Left lung (tissue), 10 donors: ENCODE results near the gene SUCLG1. TPM values are rescaled to one million over a fixed set of nuclear protein-coding genes. Genes with fewer than 3 reads are reported as not detected.
A peak's percentile ranks its signal among the peaks of the same experiment; 100 is the strongest.

Source experiments
- ATAC-seq: fragments of 200-7000 bp; cut with Tn5 transposase; one replicate; pipeline ENCODE4 v1.9.1; 2020; ENCODE audit warnings: moderate library complexity
- DNase-seq, 4 donors: peaks; one replicate each; pipeline ENCODE4 v3.0.0-alpha.2; 2013 to 2020
- H3K27ac ChIP-seq, 2 donors: fragments of 200-600 bp; sonication (generic) in 1 of 2; one replicate each; pipeline versions ENCODE4 v1.5.0 to v1.8.0; 2020 to 2021
- H3K27me3 ChIP-seq, 2 donors: fragments of 200-600 bp; sonication (generic) in 1 of 2; one replicate each; pipeline versions ENCODE4 v1.5.0 to v1.8.0; 2020 to 2021
- H3K36me3 ChIP-seq, 2 donors: fragments of 200-600 bp; sonication (generic) in 1 of 2; one replicate each; pipeline versions ENCODE4 v1.5.0 to v1.8.0; 2020 to 2021
- H3K4me1 ChIP-seq, 2 donors: fragments of 200-600 bp; one replicate each; pipeline ENCODE4 v1.8.0; 2021
- H3K4me3 ChIP-seq, 2 donors: fragments of 200-600 bp; sonication (generic) in 1 of 2; one replicate each; pipeline versions ENCODE4 v1.5.0 to v1.8.0; 2020 to 2021; ENCODE audit warnings: mild to moderate bottlenecking in 1 of 2
- H3K9me3 ChIP-seq, 2 donors: fragments of 200-600 bp; sonication (generic) in 1 of 2; one replicate each; pipeline versions ENCODE4 v1.5.0 to v1.8.0; 2020 to 2021
- CTCF ChIP-seq, 2 donors: fragments of 200-600 bp; sonication (generic) in 1 of 2; IDR thresholded peaks; one replicate each; pipeline versions ENCODE4 v1.5.0 to v1.8.0; 2021; ENCODE audit warnings: antibody characterized with exemption in 2 of 2
- intact Hi-C, 2 donors: fragments of 100-400 bp; cut with DNase I; formaldehyde crosslinking; loops; one replicate each; pipeline versions ENCODE4 v1.11.2 to v1.14.2; 2022
- polyA plus RNA-seq, 6 donors: library from polyadenylated mRNA; unstranded; fragments of 120-200 nt; gene quantifications; one replicate each; pipeline ENCODE4 v1.2.1, GENCODE V29; 2013; ENCODE audit not compliant: insufficient read length in 6 of 6
- total RNA-seq, 2 donors: library from RNA; stranded (reverse); fragmentation: NEBNext Ultra II Directional; extraction: Animal tissue kit (Norgen Biotek cat#: 25700); gene quantifications; one replicate each; pipeline ENCODE4 v1.2.1, GENCODE V29; 2021
- donor health status: DM: no; HTN: yes; CAD: no.
- donor health status: DM: no; HTN: no; CAD: no.

SUCLG1 gene
- total and polyA plus RNA-seq, 8 donors, result 62.2 to 126 (median 113) TPM

- DNase-seq (no peak), ATAC-seq (no peak)
- no peaks in the 10 kb centered on the region for H3K9me3 ChIP-seq
- no peak for TF ChIP-seq CTCF (IDR thresholded peaks at IDR 0.05)
- intact Hi-C loops, result no loop called here
- H3K36me3 ChIP-seq, result peaks cover 0 to 4% of the 10 kb centered on the region in 2 donors
- no peak overlapping the region for H3K27ac ChIP-seq
- H3K4me1 ChIP-seq, result peaks cover 13 to 33% of the 10 kb centered on the region in 2 donors
- no peak overlapping the region for H3K4me3 ChIP-seq
- H3K27me3 ChIP-seq, result no peaks in the 10 kb centered on the region
Observed at GRCh38 chr2:84452624-84453023, 6.5 kb downstream of the SUCLG1 start.

- Histone ChIP-seq H3K4me3 (no peak overlapping the region), H3K27ac (no peak overlapping the region), H3K4me1 (peaks cover 9 to 22% of the 10 kb centered on the region in 2 donors), H3K27me3 (no peaks in the 10 kb centered on the region), H3K36me3 (peaks cover 0 to 4% of the 10 kb centered on the region in 2 donors), H3K9me3 (no peaks in the 10 kb centered on the region)
- no peak for TF ChIP-seq CTCF (IDR thresholded peaks at IDR 0.05)
- intact Hi-C loops, result no loop called here
- no peak for ATAC-seq
- no peak for DNase-seq
Observed at GRCh38 chr2:84451579-84451978, 7.5 kb downstream of the SUCLG1 start.

GRCh38 chr2:84450288-84451227, 8.5 kb downstream of the SUCLG1 start:
- no peak for ATAC-seq
- H3K9me3 ChIP-seq, result no peaks in the 10 kb centered on the region
- H3K36me3 ChIP-seq, result peaks cover 0 to 12% of the 10 kb centered on the region in 2 donors
- H3K4me1 ChIP-seq, result peaks cover 9 to 14% of the 10 kb centered on the region in 2 donors
- no peak for DNase-seq
- intact Hi-C loops, result no loop called here
- no peak overlapping the region for H3K4me3 ChIP-seq
- no peaks in the 10 kb centered on the region for H3K27me3 ChIP-seq
- H3K27ac ChIP-seq, result peak overlapping the region in 1 of 2 donors; percentile 62
- no peak for TF ChIP-seq CTCF (IDR thresholded peaks at IDR 0.05)

GRCh38 chr2:84449711-84450110, 9.4 kb downstream of the SUCLG1 start:
- ATAC-seq (no peak), DNase-seq (no peak)
- Histone ChIP-seq H3K27ac (peak overlapping the region in 1 of 2 donors; percentile 62), H3K36me3 (peaks cover 0 to 21% of the 10 kb centered on the region in 2 donors), H3K27me3 (no peaks in the 10 kb centered on the region), H3K9me3 (no peaks in the 10 kb centered on the region), H3K4me1 (peaks cover 9 to 14% of the 10 kb centered on the region in 2 donors), H3K4me3 (no peak overlapping the region)
- TF ChIP-seq CTCF (IDR thresholded peaks at IDR 0.05), result no peak
- intact Hi-C loops, result no loop called here

GRCh38 chr2:84449055-84449454, 10.0 kb downstream of the SUCLG1 start:
- no peaks in the 10 kb centered on the region for H3K9me3 ChIP-seq
- DNase-seq (no peak), ATAC-seq (no peak)
- intact Hi-C loops, result no loop called here
- H3K36me3 ChIP-seq, result peaks cover 0 to 25% of the 10 kb centered on the region in 2 donors
- peaks cover 9 to 14% of the 10 kb centered on the region in 2 donors for H3K4me1 ChIP-seq
- H3K27ac ChIP-seq, result no peak overlapping the region
- TF ChIP-seq CTCF (IDR thresholded peaks at IDR 0.05), result no peak
- no peaks in the 10 kb centered on the region for H3K27me3 ChIP-seq
- no peak overlapping the region for H3K4me3 ChIP-seq
